Kidney tubule cell (primary cell): ENCODE measurements around the gene NID1.
A peak's percentile ranks its signal among the peaks of the same experiment; 100 is the strongest.
"Not testable (repeated sequence)": the region's sequence is repeated elsewhere in the genome, so short reads cannot be mapped to it uniquely, and the experiment has no call there.

Experiments
- DNase-seq: peaks from one replicate; pipeline ENCODE4 v3.0.0-alpha.2; 2018; ENCODE audit warnings: low spot score

NID1 gene

GRCh38 chr1:236096660-236097482, 32.0 kb upstream of the NID1 start:
- DNase-seq: peak; percentile 50

- DNase-seq: no peak
Observed at GRCh38 chr1:236095705-236096520, 31.0 kb upstream of the NID1 start.

DNA sequence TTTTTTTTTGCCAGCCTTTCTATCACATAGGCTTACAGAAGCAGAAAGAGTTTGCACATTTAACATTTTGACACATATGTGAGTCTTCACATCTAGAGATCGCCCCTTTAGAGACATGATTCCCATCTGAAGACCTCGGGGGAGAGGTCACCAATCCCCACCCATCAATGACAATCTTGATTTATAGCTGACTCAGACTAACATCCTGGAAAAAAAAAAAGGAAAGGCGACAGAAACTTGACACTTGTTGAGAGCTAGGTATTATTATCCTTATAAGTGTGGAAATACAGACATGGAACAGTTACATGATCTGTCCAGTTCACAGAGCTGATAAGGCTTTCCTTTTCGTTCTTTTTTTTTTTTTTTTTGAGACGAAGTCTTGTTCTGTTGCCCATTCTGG, 28.0 kb upstream of the NID1 start:
- DNase-seq: no peak

GRCh38 chr1:236091933-236092318, 27.0 kb upstream of the NID1 start:
- DNase-seq: no peak

GRCh38 chr1:236090741-236091147, 25.9 kb upstream of the NID1 start:
- no peak for DNase-seq

DNA sequence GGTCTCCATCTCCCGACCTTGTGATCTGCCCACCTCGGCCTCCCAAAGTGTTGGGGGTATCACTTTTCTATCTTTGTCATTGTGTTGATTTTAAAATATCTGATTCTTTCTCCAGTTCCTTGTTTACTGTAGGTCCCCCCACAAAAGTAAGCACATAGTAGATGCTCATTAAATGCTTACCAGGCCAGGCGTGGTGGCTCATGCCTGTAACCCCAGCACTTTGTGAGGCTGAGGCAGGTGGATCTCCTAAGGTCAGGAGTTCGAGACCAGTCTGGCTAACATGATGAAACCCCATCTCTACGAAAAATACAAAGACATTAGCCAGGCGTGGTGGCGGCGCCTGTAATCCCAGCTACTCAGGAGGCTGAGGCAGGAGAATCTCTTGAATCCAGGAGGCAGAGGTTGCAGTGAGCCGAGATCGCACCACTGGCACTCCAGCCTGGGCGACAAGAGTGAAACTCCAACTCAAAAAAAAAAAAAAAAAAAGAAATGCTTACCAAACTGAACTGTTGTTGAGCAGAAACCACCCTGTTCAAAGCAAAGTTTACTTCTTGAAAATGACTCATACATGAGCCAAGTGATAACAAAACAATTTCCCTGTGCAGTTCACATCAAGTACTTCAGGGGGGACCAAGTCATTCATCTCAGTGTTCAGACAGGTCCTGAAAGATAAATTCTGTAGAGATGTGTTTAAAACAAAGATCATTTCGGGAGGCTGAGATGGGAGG, 24.3 kb upstream of the NID1 start:
- DNase-seq: no peak

- no peak for DNase-seq
Observed at GRCh38 chr1:236086537-236086936, 21.6 kb upstream of the NID1 start.

GRCh38 chr1:236085545-236086159, 20.8 kb upstream of the NID1 start:
- no peak for DNase-seq

- no peak for DNase-seq
Observed at GRCh38 chr1:236084386-236084730, 19.5 kb upstream of the NID1 start.

DNA sequence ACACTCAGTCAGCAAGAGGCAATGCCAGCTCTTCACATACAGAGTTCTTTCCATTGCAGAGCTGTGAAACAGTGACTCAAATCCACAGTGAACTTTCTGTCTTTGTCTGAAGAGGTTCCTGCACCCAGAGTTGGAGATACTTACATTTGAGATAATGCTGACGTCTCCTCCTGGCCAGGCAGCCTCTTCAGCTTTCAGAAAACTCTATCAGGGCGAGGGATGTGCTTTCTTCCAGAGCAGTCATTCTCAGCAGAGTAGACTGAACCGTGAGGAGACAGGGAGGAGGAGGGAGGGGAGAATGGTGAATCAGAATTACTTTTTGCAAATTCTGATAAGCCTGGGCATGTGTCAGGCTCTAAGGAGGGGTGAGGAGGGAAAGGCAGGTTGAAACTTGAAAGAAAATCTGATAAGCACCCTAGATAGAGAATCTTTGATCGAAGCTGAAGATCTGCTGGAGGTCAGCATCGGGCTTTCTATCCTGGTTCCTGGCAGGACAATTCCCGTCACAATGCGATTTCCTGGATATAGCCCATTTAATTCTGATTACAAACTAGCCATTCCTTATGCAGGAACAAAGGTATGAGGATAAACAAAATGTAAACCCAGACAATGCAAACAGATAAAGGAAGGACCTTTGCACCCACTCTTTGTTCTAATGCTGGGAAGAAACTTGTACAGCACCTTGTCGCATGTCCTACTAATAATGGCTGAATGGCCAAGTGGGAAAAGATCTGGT, 18.9 kb upstream of the NID1 start:
- DNase-seq: no peak

DNA sequence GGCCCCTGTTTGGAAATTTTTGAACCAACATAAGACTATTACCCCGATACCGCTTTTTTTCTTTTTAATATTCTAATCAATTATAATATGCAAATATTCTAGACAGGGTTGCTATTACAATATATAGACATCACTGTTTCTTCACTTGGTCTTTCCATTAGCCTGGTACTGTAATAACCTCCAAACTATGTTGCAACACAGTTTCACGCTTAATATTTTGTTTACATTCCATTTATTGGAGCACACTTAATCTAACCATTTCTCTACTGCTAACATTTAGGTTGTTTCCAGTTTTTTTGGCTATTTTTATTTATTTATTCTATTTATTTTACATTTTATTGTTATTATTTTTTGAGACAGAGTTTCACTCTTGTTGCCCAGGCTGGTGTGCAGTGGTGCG, 17.6 kb upstream of the NID1 start:
- DNase-seq: no peak

- DNase-seq: no peak
Observed at GRCh38 chr1:236081546-236082227, 16.8 kb upstream of the NID1 start.

GRCh38 chr1:236079703-236080102, 14.8 kb upstream of the NID1 start:
- no peak for DNase-seq

GRCh38 chr1:236078993-236079392, 14.1 kb upstream of the NID1 start:
- no peak for DNase-seq

GRCh38 chr1:236078077-236078476, 13.2 kb upstream of the NID1 start:
- DNase-seq: not testable (repeated sequence)

GRCh38 chr1:236075848-236076247, 11.0 kb upstream of the NID1 start:
- no peak for DNase-seq

DNA sequence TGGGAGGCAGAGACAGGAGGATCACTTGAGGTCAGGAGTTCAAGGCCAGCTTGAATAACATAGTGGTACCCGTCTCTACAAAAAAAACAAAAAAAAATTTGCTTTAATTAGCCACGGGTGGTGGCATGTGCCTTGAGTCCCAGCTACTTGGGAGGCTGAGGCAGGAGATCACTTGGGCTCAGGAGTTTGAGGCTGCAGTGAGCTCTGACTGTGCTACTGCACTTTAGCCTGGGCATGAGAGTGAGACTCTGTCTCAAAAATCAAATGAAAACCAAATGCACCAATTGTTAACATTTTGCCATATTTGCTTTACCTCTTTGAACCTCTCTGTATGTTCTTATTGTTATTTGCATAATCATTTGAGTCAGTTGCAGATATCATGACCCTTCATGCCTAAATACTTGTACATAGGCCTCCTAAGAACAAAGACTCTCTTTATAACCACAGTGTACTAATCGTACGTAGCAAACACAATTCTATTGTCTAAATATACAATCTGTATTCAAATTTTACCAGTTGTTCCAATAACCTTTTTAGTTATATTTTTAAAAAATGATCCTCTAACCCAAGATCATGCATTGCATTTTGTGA, 8.5 kb upstream of the NID1 start:
- DNase-seq: no peak

GRCh38 chr1:236072001-236072400, 7.1 kb upstream of the NID1 start:
- no peak for DNase-seq

GRCh38 chr1:236070753-236071152, 5.9 kb upstream of the NID1 start:
- DNase-seq: no peak

DNA sequence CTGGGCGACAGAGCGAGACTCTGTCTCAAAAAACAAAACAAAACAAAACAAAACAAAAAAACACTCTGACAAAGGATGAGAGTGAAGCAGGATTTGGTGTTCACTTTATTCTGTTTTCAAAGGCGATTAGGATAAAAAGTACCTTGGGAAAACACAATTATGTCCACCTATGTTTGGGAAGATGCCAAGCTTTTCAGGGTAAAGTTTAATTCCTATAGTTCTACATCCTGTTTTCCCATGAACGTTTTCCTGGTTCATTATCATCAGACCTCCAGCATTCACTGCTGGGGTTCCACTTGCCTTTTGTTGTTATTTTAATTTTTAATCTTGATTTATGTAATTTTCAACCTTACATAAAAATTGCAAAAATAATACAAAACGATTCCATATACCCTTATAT, 4.9 kb upstream of the NID1 start:
- no peak for DNase-seq
